Hepatocyte (in vitro differentiated cells): ENCODE results near the gene ZNF521. TPM values are rescaled to one million over a fixed set of nuclear protein-coding genes. Genes with fewer than 3 reads are reported as not detected.

Experiments
- DNase-seq: peaks from one replicate; pipeline ENCODE4 v3.0.0-alpha.2; 2016; ENCODE audit warnings: low spot score
- H2AFZ ChIP-seq: fragments of 200-600 bp; sonication (generic); 2 replicates; pipeline ENCODE4 v1.6.0; 2016; ENCODE audit warnings: antibody characterized with exemption, mild to moderate bottlenecking
- H3K27ac ChIP-seq: fragments of 200-600 bp; sonication (generic); 2 replicates; pipeline ENCODE4 v1.5.1; 2016; ENCODE audit warnings: mild to moderate bottlenecking
- H3K27me3 ChIP-seq: fragments of 200-600 bp; sonication (generic); 2 replicates; pipeline ENCODE4 v1.6.1; 2016
- H3K36me3 ChIP-seq: fragments of 200-600 bp; sonication (generic); replicated peaks from 2 replicates; pipeline ENCODE4 v1.5.1; 2016; ENCODE audit warnings: low read depth; ENCODE audit not compliant: insufficient read depth
- H3K4me1 ChIP-seq: fragments of 200-600 bp; sonication (generic); 2 replicates; pipeline ENCODE4 v1.5.1; 2016; ENCODE audit warnings: mild to moderate bottlenecking, moderate library complexity; ENCODE audit not compliant: insufficient read depth
- H3K4me2 ChIP-seq: fragments of 200-600 bp; sonication (generic); 2 replicates; pipeline ENCODE4 v1.6.0; 2016
- H3K4me3 ChIP-seq: fragments of 200-600 bp; sonication (generic); 2 replicates; pipeline ENCODE4 v1.5.1; 2016; ENCODE audit warnings: mild to moderate bottlenecking
- H3K79me2 ChIP-seq: fragments of 200-600 bp; sonication (generic); 2 replicates; pipeline ENCODE4 v1.6.0; 2017; ENCODE audit warnings: mild to moderate bottlenecking
- H3K9me2 ChIP-seq: fragments of 200-600 bp; sonication (generic); replicated peaks from 2 replicates; pipeline ENCODE4 v1.6.0; 2017; ENCODE audit warnings: mild to moderate bottlenecking; ENCODE audit not compliant: insufficient read depth
- H3K9me3 ChIP-seq: fragments of 200-600 bp; sonication (generic); 2 replicates; pipeline ENCODE4 v1.5.1; 2016; ENCODE audit warnings: low read depth, mild to moderate bottlenecking
- H4K20me1 ChIP-seq: fragments of 200-600 bp; sonication (generic); 2 replicates; pipeline ENCODE4 v1.6.0; 2016; ENCODE audit warnings: mild to moderate bottlenecking; ENCODE audit not compliant: insufficient read depth, poor library complexity, severe bottlenecking
- CTCF ChIP-seq: fragments of 200-600 bp; sonication (generic); IDR thresholded peaks from 2 replicates; pipeline ENCODE4 v1.5.1; 2016; ENCODE audit warnings: antibody characterized with exemption, mild to moderate bottlenecking; ENCODE audit not compliant: poor library complexity
- EZH2 ChIP-seq: fragments of 200-600 bp; sonication (generic); IDR thresholded peaks from 2 replicates; pipeline ENCODE4 v1.6.1; 2016; ENCODE audit warnings: antibody characterized with exemption, mild to moderate bottlenecking, borderline replicate concordance
- EZH2phosphoT487 ChIP-seq: fragments of 200-600 bp; sonication (generic); IDR thresholded peaks from one replicate; pipeline ENCODE4 v1.6.1; 2018; ENCODE audit warnings: antibody characterized with exemption, mild to moderate bottlenecking, low read depth, moderate library complexity; ENCODE audit not compliant: unreplicated experiment, severe bottlenecking
- WGBS: methylation state at CpG from one replicate; pipeline ENCODE4 v1.1.6; 2016; ENCODE audit warnings: low lambda C conversion rate; ENCODE audit errors: missing lambda C conversion rate; 5-methylcytosine and 5-hydroxymethylcytosine counted together
- polyA plus RNA-seq: library from polyadenylated mRNA; unstranded; fragments of >200 nt; fragmentation: Nextera tagmentation; extraction: Ambion mirVana; gene quantifications from 2 replicates; pipeline ENCODE4 v1.2.1, GENCODE V29; 2016
- total RNA-seq: library from RNA; depleted of rRNA; stranded (reverse); fragments of >200 nt; gene quantifications from 2 replicates; pipeline ENCODE4 v1.2.3, GENCODE V29; 2014

ZNF521 gene
- total and polyA plus RNA-seq, 2 experiments from 2014 or later: 9.0 to 16.3 TPM

- no peak for DNase-seq
- Histone ChIP-seq H3K4me3 (no peak overlapping the region), H2AFZ (no peak overlapping the region), H3K4me2 (no peak overlapping the region), H3K79me2 (no peaks in the 10 kb centered on the region), H4K20me1 (no peaks in the 10 kb centered on the region), H3K27me3 (peaks cover 25% of the 10 kb centered on the region), H3K9me2 (no peaks in the 10 kb centered on the region), H3K27ac (peak overlapping the region; percentile 32), H3K36me3 (no peaks in the 10 kb centered on the region), H3K9me3 (no peaks in the 10 kb centered on the region), H3K4me1 (peaks cover 9% of the 10 kb centered on the region)
- TF ChIP-seq EZH2: no peak
- TF ChIP-seq CTCF: no peak
- no peak for TF ChIP-seq EZH2phosphoT487
- WGBS: 53% methylated on average over 2 of the region's 2 CpGs
Measured at GRCh38 chr18:25373432-25374179, 21.6 kb upstream of the ZNF521 start.

- Histone ChIP-seq H3K36me3 (no peaks in the 10 kb centered on the region), H3K4me1 (peaks cover 9% of the 10 kb centered on the region), H2AFZ (no peak overlapping the region), H3K4me2 (no peak overlapping the region), H4K20me1 (no peaks in the 10 kb centered on the region), H3K9me3 (no peaks in the 10 kb centered on the region), H3K79me2 (no peaks in the 10 kb centered on the region), H3K27ac (no peak overlapping the region), H3K27me3 (peaks cover 18% of the 10 kb centered on the region), H3K4me3 (no peak overlapping the region), H3K9me2 (no peaks in the 10 kb centered on the region)
- no peak for DNase-seq
- no peak for TF ChIP-seq EZH2phosphoT487
- WGBS: 69% methylated on average over 5 of the region's 5 CpGs
Measured at GRCh38 chr18:25370391-25370790, 18.4 kb upstream of the ZNF521 start.

- no peak for TF ChIP-seq EZH2
- H3K27me3 ChIP-seq: peaks cover 4% of the 10 kb centered on the region
- no peak overlapping the region for H3K4me3 ChIP-seq
- no peaks in the 10 kb centered on the region for H3K36me3 ChIP-seq
- 78% methylated on average over 3 of the region's 3 CpGs for WGBS
- H3K4me2 ChIP-seq: no peak overlapping the region
- H3K79me2 ChIP-seq: no peaks in the 10 kb centered on the region
- no peaks in the 10 kb centered on the region for H3K9me3 ChIP-seq
- no peak overlapping the region for H2AFZ ChIP-seq
- H4K20me1 ChIP-seq: no peaks in the 10 kb centered on the region
- H3K4me1 ChIP-seq: no peaks in the 10 kb centered on the region
- H3K9me2 ChIP-seq: no peaks in the 10 kb centered on the region
- H3K27ac ChIP-seq: no peak overlapping the region
- DNase-seq: no peak
Measured at GRCh38 chr18:25365242-25365641, 13.3 kb upstream of the ZNF521 start.

- no peak for DNase-seq
- H3K27me3 ChIP-seq: no peaks in the 10 kb centered on the region
- no peaks in the 10 kb centered on the region for H3K9me3 ChIP-seq
- no peak overlapping the region for H3K4me2 ChIP-seq
- TF ChIP-seq CTCF: no peak
- no peaks in the 10 kb centered on the region for H4K20me1 ChIP-seq
- no peaks in the 10 kb centered on the region for H3K36me3 ChIP-seq
- H3K4me3 ChIP-seq: no peak overlapping the region
- H2AFZ ChIP-seq: no peak overlapping the region
- no peak overlapping the region for H3K27ac ChIP-seq
- H3K9me2 ChIP-seq: no peaks in the 10 kb centered on the region
- no peaks in the 10 kb centered on the region for H3K4me1 ChIP-seq
- H3K79me2 ChIP-seq: no peaks in the 10 kb centered on the region
Measured at GRCh38 chr18:25364732-25365131, 12.8 kb upstream of the ZNF521 start.
